GM23248 (cell line): ENCODE results near the gene GTF2IRD1.

Experiments used
- EZH2 ChIP-seq: fragments of 200-600 bp; sonication (generic); IDR thresholded peaks from 2 replicates; pipeline ENCODE4 v1.6.1; 2018; ENCODE audit warnings: antibody characterized with exemption, mild to moderate bottlenecking; ENCODE audit not compliant: insufficient read depth, poor library complexity, severe bottlenecking
- EZH2phosphoT487 ChIP-seq: fragments of 200-600 bp; sonication (generic); IDR thresholded peaks from 2 replicates; pipeline ENCODE4 v1.6.1; 2018; ENCODE audit warnings: antibody characterized with exemption, moderate library complexity, mild to moderate bottlenecking, low read depth; ENCODE audit not compliant: insufficient read depth

GRCh38 chr7:74503061-74503460 is 49.4 kb downstream of the GTF2IRD1 start:
- TF ChIP-seq EZH2 (no peak), EZH2phosphoT487 (no peak)
